Endothelial cell of umbilical vein (primary cell): Measurements from ENCODE around the gene MARK1. TPM values are rescaled to one million over a fixed set of nuclear protein-coding genes. Genes with fewer than 3 reads are reported as not detected.

Experiments
- BruUV-seq: library from RNA; stranded (reverse); fragments of 400-500 nt; replicated peaks from 2 replicates; lab custom pipeline; 2021; lab: Mats Ljungman, UMichigan
- CTCF ChIA-PET: fragments of 300-600, 350-600 bp; sonication (Branson Sonifier 250); formaldehyde crosslinking; loops from one replicate; lab custom pipeline; 2021; ENCODE audit warnings: antibody characterized with exemption, inconsistent platforms; lab: Charles Lee
- POLR2A ChIA-PET: fragments of 300-600, 350-600 bp; sonication (Branson Sonifier 250); formaldehyde crosslinking; loops from one replicate; lab custom pipeline; 2021; ENCODE audit warnings: antibody characterized with exemption, inconsistent platforms; lab: Charles Lee
- DNase-seq: peaks from one replicate; pipeline ENCODE4 v3.0.0-alpha.2; 2011; ENCODE audit warnings: low read depth, low spot score
- FAIRE-seq: peaks from 2 replicates; lab custom pipeline; 2011; peaks lifted over from hg19 to GRCh38; lab: Jason Lieb, UNC
- H2AFZ ChIP-seq: 2 replicates; pipeline ENCODE4 v1.6.0; 2012; ENCODE audit warnings: low read depth, low read length, control low read depth, inconsistent platforms
- H3K27ac ChIP-seq: 2 replicates; pipeline ENCODE4 v1.5.1; 2011; ENCODE audit warnings: low read depth, mild to moderate bottlenecking, control low read depth, low read length, moderate library complexity; ENCODE audit not compliant: insufficient read depth
- H3K27me3 ChIP-seq, 2 experiments: 2 replicates each; pipeline versions ENCODE4 v1.6.0 to v1.6.1; 2011; ENCODE audit warnings: low read length in 2 of 2, mixed read lengths in 1 of 2; ENCODE audit not compliant: control insufficient read depth in 2 of 2, insufficient read depth in 2 of 2
- H3K36me3 ChIP-seq, 2 experiments: 2 replicates in 1 of 2; 3 replicates in 1 of 2; pipeline ENCODE4 v1.5.1; 2011; ENCODE audit warnings: low read length in 2 of 2, mild to moderate bottlenecking in 1 of 2, moderate library complexity in 1 of 2; ENCODE audit not compliant: control insufficient read depth in 2 of 2, insufficient read depth in 2 of 2; ENCODE audit errors: extremely low read depth in 1 of 2
- H3K4me1 ChIP-seq: 3 replicates; pipeline ENCODE4 v1.5.1; 2011; ENCODE audit warnings: mild to moderate bottlenecking, low read length; ENCODE audit not compliant: control insufficient read depth, insufficient read depth; ENCODE audit errors: extremely low read depth
- H3K4me2 ChIP-seq: 2 replicates; pipeline ENCODE4 v1.6.1; 2011; ENCODE audit warnings: low read length, control low read depth, mixed read lengths; ENCODE audit not compliant: insufficient read depth
- H3K4me3 ChIP-seq, 3 experiments: fragments of 200-600 bp in 1 of 3; sonication (generic), shearing (Covaris generic) in 1 of 3; replicated peaks in 1 of 3; 2 replicates each; pipeline ENCODE4 v1.5.1; 2011 to 2016; ENCODE audit warnings: control low read depth in 3 of 3, low read length in 3 of 3, mild to moderate bottlenecking in 2 of 3, inconsistent platforms in 1 of 3, low read depth in 1 of 3, moderate library complexity in 1 of 3; ENCODE audit not compliant: insufficient read depth in 1 of 3
- H3K79me2 ChIP-seq: 2 replicates; pipeline ENCODE4 v1.6.0; 2012; ENCODE audit warnings: low read length, inconsistent platforms; ENCODE audit not compliant: control insufficient read depth, insufficient read depth
- H3K9ac ChIP-seq: replicated peaks from 2 replicates; pipeline ENCODE3; 2011; ENCODE audit warnings: low read length, control low read depth; ENCODE audit not compliant: insufficient read depth; ENCODE audit errors: extremely low read depth
- H3K9me1 ChIP-seq: replicated peaks from 3 replicates; pipeline ENCODE4 v1.6.0; 2011; ENCODE audit warnings: mild to moderate bottlenecking, low read length; ENCODE audit not compliant: control insufficient read depth, insufficient read depth; ENCODE audit errors: extremely low read depth
- H3K9me3 ChIP-seq: replicated peaks from 2 replicates; pipeline ENCODE4 v1.5.1; 2012; ENCODE audit warnings: low read length, inconsistent platforms; ENCODE audit not compliant: control insufficient read depth, insufficient read depth
- H4K20me1 ChIP-seq: replicated peaks from 2 replicates; pipeline ENCODE3; 2011; ENCODE audit warnings: mild to moderate bottlenecking, low read length; ENCODE audit not compliant: control insufficient read depth, insufficient read depth; ENCODE audit errors: extremely low read depth
- EZH2 ChIP-seq: IDR thresholded peaks from 2 replicates; pipeline ENCODE4 v1.6.1; 2012; ENCODE audit warnings: borderline replicate concordance, low read depth, mild to moderate bottlenecking, moderate library complexity, low read length, inconsistent platforms; ENCODE audit not compliant: severe bottlenecking
- FOS ChIP-seq: IDR thresholded peaks from 2 replicates; pipeline ENCODE4 v1.6.1; 2011; ENCODE audit warnings: mild to moderate bottlenecking, low read length, moderate library complexity, borderline replicate concordance; ENCODE audit not compliant: insufficient read depth
- GATA2 ChIP-seq: IDR thresholded peaks from 2 replicates; pipeline ENCODE4 v1.7.0; 2011; ENCODE audit warnings: low read depth, mild to moderate bottlenecking, moderate library complexity, mixed read lengths, low read length; ENCODE audit not compliant: insufficient read length, insufficient read depth
- JUN ChIP-seq: IDR thresholded peaks from 2 replicates; pipeline ENCODE4 v1.6.1; 2011; ENCODE audit warnings: borderline replicate concordance, low read depth; ENCODE audit not compliant: insufficient read length, insufficient read depth
- MYC ChIP-seq: IDR thresholded peaks from one replicate; pipeline ENCODE4 v1.6.1; 2011; ENCODE audit warnings: mild to moderate bottlenecking, low read depth, low read length
- POLR2A ChIP-seq: IDR thresholded peaks from 2 replicates; pipeline ENCODE4 v1.6.1; 2012; ENCODE audit warnings: low read depth, mild to moderate bottlenecking, control low read depth, low read length
- POLR2AphosphoS5 ChIP-seq: IDR thresholded peaks from 2 replicates; pipeline ENCODE4 v1.6.1; 2012; ENCODE audit warnings: low read depth, mild to moderate bottlenecking, control low read depth, low read length, moderate library complexity; ENCODE audit not compliant: insufficient read depth
- dilution Hi-C: fragments of 300-500 bp; cut with MboI; formaldehyde crosslinking; loops from one replicate; pipeline ENCODE4 v1.15.0; 2019; ENCODE audit warnings: low sequenced_read_pairs; ENCODE audit not compliant: extremely low pct_ligation_motif_present
- intact Hi-C: fragments of 100-400 bp; cut with micrococcal nuclease; formaldehyde crosslinking; loops from one replicate; pipeline ENCODE4 v1.10.0; 2022
- polyA plus RNA-seq, 4 experiments: library from polyadenylated mRNA; depleted of rRNA in 3 of 4; stranded (reverse) in 3 of 4; unstranded in 1 of 4; fragments of >200 nt; gene quantifications; 2 replicates each; pipeline versions ENCODE4 v1.2.1 to v1.2.3, GENCODE V29; 2011 to 2012; ENCODE audit warnings: missing spikeins in 1 of 4
- total RNA-seq: library from RNA; stranded (reverse); gene quantifications from 2 replicates; pipeline ENCODE4 v1.2.3, GENCODE V29; 2021
- TF ChIP-seq, protein P1 (sequence below): IDR thresholded peaks from 2 replicates; pipeline ENCODE4 v1.6.1; 2011; ENCODE audit not compliant: insufficient read depth, insufficient read length
- TF ChIP-seq, protein P2 (sequence below), 2 donors: IDR thresholded peaks; 1 replicate in 1 of 2; 2 replicates in 1 of 2; pipeline ENCODE4 v1.5.1; 2011; ENCODE audit warnings: low read length in 2 of 2, mild to moderate bottlenecking in 2 of 2, moderate library complexity in 2 of 2, control low read depth in 1 of 2, inconsistent platforms in 1 of 2, low read depth in 1 of 2; ENCODE audit not compliant: insufficient read depth in 1 of 2; ENCODE audit errors: extremely low read depth in 1 of 2

Gene MARK1
- total and polyA plus RNA-seq, 2 donors (not counting 3 experiments of a cell fraction or from before 2014, with no cell fraction given): 1.2 to 5.5 TPM

DNA sequence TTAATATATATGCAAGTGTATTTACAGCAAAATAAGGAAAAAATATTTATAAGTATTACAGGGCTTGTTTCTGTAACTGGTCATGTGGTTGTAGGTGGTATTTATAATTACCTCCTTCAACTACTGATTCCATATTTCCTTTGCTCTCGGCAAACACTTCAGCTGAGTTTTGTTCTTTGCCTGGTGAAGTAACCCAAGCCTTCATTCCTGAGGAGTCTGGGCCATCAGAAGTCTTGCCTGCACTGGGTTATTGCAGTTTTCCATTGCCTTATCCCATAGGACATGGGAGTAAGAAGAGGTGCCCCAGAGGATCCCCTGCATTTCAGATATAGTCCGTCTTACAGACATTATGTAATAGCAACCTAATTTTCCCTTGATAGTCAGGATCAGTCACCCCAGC is 23.8 kb downstream of the MARK1 start:
- no peaks in the 10 kb centered on the region for H4K20me1 ChIP-seq
- no peaks in the 10 kb centered on the region for H3K9me1 ChIP-seq
- no peak for FAIRE-seq
- H3K9me3 ChIP-seq: no peaks in the 10 kb centered on the region
- no peak for TF ChIP-seq POLR2AphosphoS5
- TF ChIP-seq, protein P1, sequence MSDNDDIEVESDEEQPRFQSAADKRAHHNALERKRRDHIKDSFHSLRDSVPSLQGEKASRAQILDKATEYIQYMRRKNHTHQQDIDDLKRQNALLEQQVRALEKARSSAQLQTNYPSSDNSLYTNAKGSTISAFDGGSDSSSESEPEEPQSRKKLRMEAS: no peak
- no peak for TF ChIP-seq FOS
- no peak for TF ChIP-seq MYC
- TF ChIP-seq, protein P2, sequence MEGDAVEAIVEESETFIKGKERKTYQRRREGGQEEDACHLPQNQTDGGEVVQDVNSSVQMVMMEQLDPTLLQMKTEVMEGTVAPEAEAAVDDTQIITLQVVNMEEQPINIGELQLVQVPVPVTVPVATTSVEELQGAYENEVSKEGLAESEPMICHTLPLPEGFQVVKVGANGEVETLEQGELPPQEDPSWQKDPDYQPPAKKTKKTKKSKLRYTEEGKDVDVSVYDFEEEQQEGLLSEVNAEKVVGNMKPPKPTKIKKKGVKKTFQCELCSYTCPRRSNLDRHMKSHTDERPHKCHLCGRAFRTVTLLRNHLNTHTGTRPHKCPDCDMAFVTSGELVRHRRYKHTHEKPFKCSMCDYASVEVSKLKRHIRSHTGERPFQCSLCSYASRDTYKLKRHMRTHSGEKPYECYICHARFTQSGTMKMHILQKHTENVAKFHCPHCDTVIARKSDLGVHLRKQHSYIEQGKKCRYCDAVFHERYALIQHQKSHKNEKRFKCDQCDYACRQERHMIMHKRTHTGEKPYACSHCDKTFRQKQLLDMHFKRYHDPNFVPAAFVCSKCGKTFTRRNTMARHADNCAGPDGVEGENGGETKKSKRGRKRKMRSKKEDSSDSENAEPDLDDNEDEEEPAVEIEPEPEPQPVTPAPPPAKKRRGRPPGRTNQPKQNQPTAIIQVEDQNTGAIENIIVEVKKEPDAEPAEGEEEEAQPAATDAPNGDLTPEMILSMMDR (IDR thresholded peaks at IDR 0.05; ENCODE audit: extremely low read depth in 1 of 2, insufficient read depth in 1 of 2, low read depth in 1 of 2, low read length in 2 of 2): no peak
- TF ChIP-seq EZH2: no peak
- TF ChIP-seq JUN: no peak
- no peak for TF ChIP-seq GATA2
- no peak for TF ChIP-seq POLR2A
- no peak overlapping the region for H2AFZ ChIP-seq
- H3K4me1 ChIP-seq: peaks cover 5% of the 10 kb centered on the region
- intact Hi-C loops: no loop called here
- ChIA-PET POLR2A (no interaction called here), CTCF (interaction anchor here (1.3 kb wide), 1 partner anchor 26 kb away, joined by 3 read pairs; no protein-coding TSS in a partner anchor)
- no peaks in the 10 kb centered on the region for H3K36me3 ChIP-seq
- H3K9ac ChIP-seq: no peak overlapping the region
- no peak overlapping the region for H3K4me3 ChIP-seq
- no peak overlapping the region for H3K27ac ChIP-seq
- H3K4me2 ChIP-seq: no peak overlapping the region
- H3K79me2 ChIP-seq: no peaks in the 10 kb centered on the region
- no TSS peak for BruUV-seq
- dilution Hi-C loops: no loop called here
- no peaks in the 10 kb centered on the region for H3K27me3 ChIP-seq
- DNase-seq: no peak
